HepG2 (cell line): ENCODE measurements around the gene BCAS3. TPM values are rescaled to one million over a fixed set of nuclear protein-coding genes. Genes with fewer than 3 reads are reported as not detected.

ENCODE experiments used
- ATAC-seq: fragments of 200-7000 bp; cut with Tn5 transposase; 3 replicates; pipeline ENCODE4 v1.9.1; 2020; ENCODE audit warnings: mild to moderate bottlenecking, moderate library complexity
- BruUV-seq: library from RNA; stranded (reverse); fragments of 400-500 nt; replicated peaks from 2 replicates; lab custom pipeline; 2021; lab: Mats Ljungman, UMichigan
- CTCF ChIA-PET: fragments of 300-600 bp; formaldehyde crosslinking; extraction: SDS; loops from one replicate; lab custom pipeline; 2021; ENCODE audit warnings: low total read pairs, inconsistent platforms, low intra/inter-chr PET ratio; lab: Yijun Ruan, JAX
- POLR2A ChIA-PET: fragments of 350-600 bp; sonication (Branson Sonifier 250); formaldehyde crosslinking; loops from one replicate; lab custom pipeline; 2020; ENCODE audit warnings: antibody characterized with exemption, inconsistent platforms; lab: Yijun Ruan, JAX
- DNase-seq: peaks from one replicate; pipeline ENCODE4 v3.0.0-alpha.2; 2015; ENCODE audit warnings: low spot score
- FAIRE-seq: peaks from 3 replicates; lab custom pipeline; 2011; peaks lifted over from hg19 to GRCh38; lab: Jason Lieb, UNC
- H2AFZ ChIP-seq: one replicate; pipeline ENCODE4 v1.6.1; 2011; ENCODE audit warnings: low read length, inconsistent platforms
- H3K27ac ChIP-seq: fragments of 300-600 bp; 3 replicates; pipeline ENCODE4 v1.8.0; 2011; ENCODE audit warnings: mixed run types, mild to moderate bottlenecking, mixed read lengths, low read length, inconsistent platforms; ENCODE audit not compliant: insufficient read depth; ENCODE audit errors: extremely low read length
- H3K27me3 ChIP-seq, 2 experiments: fragments of 200-600 bp in 1 of 2; 2 replicates in 1 of 2; 3 replicates in 1 of 2; pipeline versions ENCODE4 v1.6.0 to v1.8.0; 2011; ENCODE audit warnings: low read length in 2 of 2, mild to moderate bottlenecking in 2 of 2, moderate library complexity in 2 of 2, inconsistent platforms in 1 of 2; ENCODE audit not compliant: insufficient read depth in 2 of 2, control insufficient read depth in 1 of 2
- H3K36me3 ChIP-seq, 2 experiments: fragments of 200-600 bp in 1 of 2; replicated peaks in 1 of 2; 2 replicates in 1 of 2; 3 replicates in 1 of 2; pipeline versions ENCODE4 v1.5.1 to v1.8.0; 2011; ENCODE audit warnings: low read length in 2 of 2, inconsistent platforms in 1 of 2; ENCODE audit not compliant: insufficient read depth in 2 of 2, control insufficient read depth in 1 of 2
- H3K4me1 ChIP-seq: 2 replicates; pipeline ENCODE4 v1.5.1; 2012; ENCODE audit warnings: low read length, inconsistent platforms; ENCODE audit not compliant: insufficient read depth
- H3K4me2 ChIP-seq: 2 replicates; pipeline ENCODE4 v1.6.0; 2011; ENCODE audit warnings: low read depth, low read length, inconsistent platforms
- H3K4me3 ChIP-seq, 3 experiments: fragments of 200-600 bp in 1 of 3; sonication (generic), shearing (Covaris generic) in 1 of 3; replicated peaks in 1 of 3; 2 replicates each; pipeline ENCODE4 v1.5.1; 2011 to 2016; ENCODE audit warnings: low read length in 3 of 3, inconsistent platforms in 2 of 3, low read depth in 2 of 3, mild to moderate bottlenecking in 2 of 3, control low read depth in 1 of 3, mixed read lengths in 1 of 3; ENCODE audit not compliant: insufficient read depth in 1 of 3
- H3K79me2 ChIP-seq: one replicate; pipeline ENCODE4 v1.6.1; 2011; ENCODE audit warnings: low read length, inconsistent platforms; ENCODE audit not compliant: insufficient read depth
- H3K9ac ChIP-seq: 2 replicates; pipeline ENCODE4 v1.6.0; 2011; ENCODE audit warnings: mild to moderate bottlenecking, low read depth, low read length, inconsistent platforms; ENCODE audit not compliant: insufficient read depth
- H3K9me3 ChIP-seq: 2 replicates; pipeline ENCODE4 v1.5.1; 2012; ENCODE audit warnings: mild to moderate bottlenecking, low read length
- H4K20me1 ChIP-seq: 2 replicates; pipeline ENCODE4 v1.6.0; 2011; ENCODE audit warnings: inconsistent platforms, mild to moderate bottlenecking, low read length, moderate library complexity; ENCODE audit not compliant: insufficient read depth
- DMAP1 ChIP-seq: IDR thresholded peaks from 2 replicates; pipeline ENCODE4 v1.6.1; 2016
- GATAD2A ChIP-seq: IDR thresholded peaks from 2 replicates; pipeline ENCODE4 v1.6.1; 2016
- POLR2A ChIP-seq, 2 experiments: IDR thresholded peaks; 2 replicates each; pipeline ENCODE4 v1.6.1; 2011; ENCODE audit warnings: low read depth in 2 of 2, low read length in 2 of 2, mild to moderate bottlenecking in 1 of 2, moderate library complexity in 1 of 2; ENCODE audit not compliant: insufficient read depth in 1 of 2
- SALL2 ChIP-seq: sonication (generic); formaldehyde crosslinking; IDR thresholded peaks from 2 replicates; pipeline ENCODE4 v1.8.1; 2023; ENCODE audit warnings: mild to moderate bottlenecking, missing genetic modification reagents, inconsistent platforms
- WIZ ChIP-seq: sonication (generic); formaldehyde crosslinking; IDR thresholded peaks from 2 replicates; pipeline ENCODE4 v1.5.1; 2020; ENCODE audit warnings: mild to moderate bottlenecking, missing genetic modification reagents
- ZKSCAN8 ChIP-seq: IDR thresholded peaks from 2 replicates; pipeline ENCODE4 v1.6.1; 2016; ENCODE audit warnings: borderline replicate concordance, missing genetic modification reagents, missing compliant biosample characterization
- ZNF556 ChIP-seq: sonication (generic); formaldehyde crosslinking; IDR thresholded peaks from 2 replicates; pipeline ENCODE4 v1.4.0; 2020; ENCODE audit warnings: mild to moderate bottlenecking, missing genetic modification reagents, borderline replicate concordance
- in situ Hi-C: cut with HindIII; loops from 2 replicates; pipeline ENCODE4 v1.10.0; 2017; ENCODE audit warnings: low pct_unique_long_range_greater_than_20kb; ENCODE audit not compliant: extremely low pct_ligation_motif_present
- intact Hi-C: fragments of 100-400 bp; cut with micrococcal nuclease; formaldehyde crosslinking; loops from one replicate; pipeline ENCODE4 v1.10.0; 2022; ENCODE audit not compliant: unreplicated experiment
- polyA plus RNA-seq, 8 experiments: library from polyadenylated mRNA; depleted of rRNA in 3 of 8; stranded (reverse) in 7 of 8; unstranded in 1 of 8; fragments of >200 nt; fragmentation: Illumina TruSeq in 4 of 8; extraction: Trizol in 4 of 8; gene quantifications; 2 replicates each; pipeline versions ENCODE4 v1.2.1 to v1.2.3, GENCODE V29; 2011 to 2016; ENCODE audit warnings: low read depth in 4 of 8, missing spikeins in 1 of 8, mixed read lengths in 1 of 8; ENCODE audit not compliant: insufficient read depth in 1 of 8
- total RNA-seq, 5 experiments: library from RNA; depleted of rRNA; stranded (reverse); fragments of >200 nt; fragmentation: Illumina TruSeq; extraction: Trizol; gene quantifications; 2 replicates each; pipeline ENCODE4 v1.2.3, GENCODE V29; 2016; ENCODE audit warnings: low read depth in 1 of 5
- TF ChIP-seq, protein P1 (sequence below): IDR thresholded peaks from 2 replicates; pipeline ENCODE4 v1.6.1; 2018; ENCODE audit warnings: missing genetic modification reagents, mild to moderate bottlenecking, missing compliant biosample characterization
- TF ChIP-seq, protein P2 (sequence below): sonication (generic); formaldehyde crosslinking; IDR thresholded peaks from 2 replicates; pipeline ENCODE4 v1.5.0; 2020; ENCODE audit warnings: mild to moderate bottlenecking, missing genetic modification reagents
- TF ChIP-seq, protein P3 (sequence below): IDR thresholded peaks from 2 replicates; pipeline ENCODE4 v1.6.1; 2016
- TF ChIP-seq, protein P4 (sequence below): sonication (generic); formaldehyde crosslinking; IDR thresholded peaks from 2 replicates; pipeline ENCODE4 v1.8.1; 2023; ENCODE audit warnings: missing genetic modification reagents, inconsistent platforms, borderline replicate concordance

Gene BCAS3
- total and polyA plus RNA-seq, 2 of the 13 experiments (the other 11 are each of a cell fraction or from before 2014, with no cell fraction given) = 10.7 to 11.2 TPM

DNA sequence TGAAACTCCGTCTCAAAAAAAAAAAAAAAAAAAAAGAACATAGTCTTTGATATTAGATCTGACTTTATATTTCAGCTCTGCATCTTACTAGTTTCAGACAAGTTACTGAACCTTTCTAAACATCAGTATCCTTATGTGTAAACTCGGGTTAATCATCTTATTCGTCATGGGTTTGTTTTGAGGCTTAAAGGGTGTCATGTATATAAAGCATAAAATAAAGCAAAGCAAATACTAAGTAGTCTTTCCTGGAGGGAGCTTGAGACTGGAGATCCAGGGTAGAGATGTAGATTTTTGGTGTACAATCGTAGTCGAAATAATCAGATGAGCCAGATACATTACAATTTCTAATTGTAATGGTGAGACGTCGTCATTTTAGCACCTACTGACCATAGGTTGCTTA, 7.8 kb downstream of the BCAS3 start (continued):
- TF ChIP-seq GATAD2A (CRISPR knock-in tag) = no peak
- TF ChIP-seq, protein P1, sequence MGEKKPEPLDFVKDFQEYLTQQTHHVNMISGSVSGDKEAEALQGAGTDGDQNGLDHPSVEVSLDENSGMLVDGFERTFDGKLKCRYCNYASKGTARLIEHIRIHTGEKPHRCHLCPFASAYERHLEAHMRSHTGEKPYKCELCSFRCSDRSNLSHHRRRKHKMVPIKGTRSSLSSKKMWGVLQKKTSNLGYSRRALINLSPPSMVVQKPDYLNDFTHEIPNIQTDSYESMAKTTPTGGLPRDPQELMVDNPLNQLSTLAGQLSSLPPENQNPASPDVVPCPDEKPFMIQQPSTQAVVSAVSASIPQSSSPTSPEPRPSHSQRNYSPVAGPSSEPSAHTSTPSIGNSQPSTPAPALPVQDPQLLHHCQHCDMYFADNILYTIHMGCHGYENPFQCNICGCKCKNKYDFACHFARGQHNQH (CRISPR knock-in tag) = no peak
- TF ChIP-seq ZNF556 (CRISPR knock-in tag) = no peak
- TF ChIP-seq, protein P2, sequence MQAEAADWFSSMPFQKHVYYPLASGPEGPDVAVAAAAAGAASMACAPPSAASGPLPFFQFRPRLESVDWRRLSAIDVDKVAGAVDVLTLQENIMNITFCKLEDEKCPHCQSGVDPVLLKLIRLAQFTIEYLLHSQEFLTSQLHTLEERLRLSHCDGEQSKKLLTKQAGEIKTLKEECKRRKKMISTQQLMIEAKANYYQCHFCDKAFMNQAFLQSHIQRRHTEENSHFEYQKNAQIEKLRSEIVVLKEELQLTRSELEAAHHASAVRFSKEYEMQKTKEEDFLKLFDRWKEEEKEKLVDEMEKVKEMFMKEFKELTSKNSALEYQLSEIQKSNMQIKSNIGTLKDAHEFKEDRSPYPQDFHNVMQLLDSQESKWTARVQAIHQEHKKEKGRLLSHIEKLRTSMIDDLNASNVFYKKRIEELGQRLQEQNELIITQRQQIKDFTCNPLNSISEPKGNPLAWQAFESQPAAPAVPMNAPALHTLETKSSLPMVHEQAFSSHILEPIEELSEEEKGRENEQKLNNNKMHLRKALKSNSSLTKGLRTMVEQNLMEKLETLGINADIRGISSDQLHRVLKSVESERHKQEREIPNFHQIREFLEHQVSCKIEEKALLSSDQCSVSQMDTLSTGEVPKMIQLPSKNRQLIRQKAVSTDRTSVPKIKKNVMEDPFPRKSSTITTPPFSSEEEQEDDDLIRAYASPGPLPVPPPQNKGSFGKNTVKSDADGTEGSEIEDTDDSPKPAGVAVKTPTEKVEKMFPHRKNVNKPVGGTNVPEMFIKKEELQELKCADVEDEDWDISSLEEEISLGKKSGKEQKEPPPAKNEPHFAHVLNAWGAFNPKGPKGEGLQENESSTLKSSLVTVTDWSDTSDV (CRISPR knock-in tag) = no peak
- no peak for TF ChIP-seq ZKSCAN8 (CRISPR knock-in tag)

DNA sequence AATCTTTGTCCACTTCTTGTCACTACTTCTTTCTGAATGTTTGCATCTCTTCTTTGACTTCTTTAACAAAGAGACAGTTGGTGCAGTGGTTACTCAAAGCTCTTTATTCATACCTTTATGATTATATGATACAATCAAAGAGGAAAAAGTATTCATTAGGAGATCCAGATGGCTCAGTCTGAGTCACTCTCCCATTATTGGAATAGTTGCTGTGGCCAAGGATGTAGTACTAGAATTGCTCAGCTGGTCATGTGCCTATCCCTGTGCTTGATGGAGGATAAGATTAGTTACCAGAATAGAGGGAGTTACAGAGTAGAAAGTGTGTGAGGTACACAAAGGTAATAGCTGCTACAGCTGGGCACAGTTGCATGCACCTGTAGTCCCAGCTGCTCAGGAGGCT, 18.3 kb downstream of the BCAS3 start:
- Histone ChIP-seq H3K4me2 (no peak overlapping the region), H3K4me1 (no peaks in the 10 kb centered on the region), H3K27me3 (no peaks in the 10 kb centered on the region), H3K4me3 (no peak overlapping the region), H3K79me2 (no peaks in the 10 kb centered on the region), H3K9me3 (no peaks in the 10 kb centered on the region), H4K20me1 (no peaks in the 10 kb centered on the region), H3K27ac (no peak overlapping the region), H3K36me3 (peaks cover 0 to 1% of the 10 kb centered on the region in 2 experiments; a peak in 1 of 5 replicates), H3K9ac (no peak overlapping the region), H2AFZ (no peak overlapping the region)
- TF ChIP-seq, protein P3, sequence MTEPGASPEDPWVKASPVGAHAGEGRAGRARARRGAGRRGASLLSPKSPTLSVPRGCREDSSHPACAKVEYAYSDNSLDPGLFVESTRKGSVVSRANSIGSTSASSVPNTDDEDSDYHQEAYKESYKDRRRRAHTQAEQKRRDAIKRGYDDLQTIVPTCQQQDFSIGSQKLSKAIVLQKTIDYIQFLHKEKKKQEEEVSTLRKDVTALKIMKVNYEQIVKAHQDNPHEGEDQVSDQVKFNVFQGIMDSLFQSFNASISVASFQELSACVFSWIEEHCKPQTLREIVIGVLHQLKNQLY = no peak
- no peak for TF ChIP-seq DMAP1
- TF ChIP-seq SALL2 (CRISPR knock-in tag) = no peak
- TF ChIP-seq WIZ = no peak
- TF ChIP-seq, protein P4, sequence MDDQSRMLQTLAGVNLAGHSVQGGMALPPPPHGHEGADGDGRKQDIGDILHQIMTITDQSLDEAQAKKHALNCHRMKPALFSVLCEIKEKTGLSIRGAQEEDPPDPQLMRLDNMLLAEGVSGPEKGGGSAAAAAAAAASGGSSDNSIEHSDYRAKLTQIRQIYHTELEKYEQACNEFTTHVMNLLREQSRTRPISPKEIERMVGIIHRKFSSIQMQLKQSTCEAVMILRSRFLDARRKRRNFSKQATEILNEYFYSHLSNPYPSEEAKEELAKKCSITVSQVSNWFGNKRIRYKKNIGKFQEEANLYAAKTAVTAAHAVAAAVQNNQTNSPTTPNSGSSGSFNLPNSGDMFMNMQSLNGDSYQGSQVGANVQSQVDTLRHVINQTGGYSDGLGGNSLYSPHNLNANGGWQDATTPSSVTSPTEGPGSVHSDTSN = no peak
- TF ChIP-seq POLR2A (IDR thresholded peaks at IDR 0.05; ENCODE audit: insufficient read depth in 1 of 2, low read depth in 2 of 2, low read length in 2 of 2) = no peak
- FAIRE-seq (no peak), DNase-seq (no peak), ATAC-seq (no peak)
- ChIA-PET CTCF (no interaction called here), POLR2A (interaction anchor here (0.6 kb wide), 1 partner anchor 96 kb away, joined by 3 read pairs; the partner anchor contains the start of gene PPM1D)
- in situ Hi-C loops (no loop called here), intact Hi-C loops (no loop called here)
- BruUV-seq = no TSS peak
